ENCODE measurements around the gene RTN1.

Gene RTN1

DNA sequence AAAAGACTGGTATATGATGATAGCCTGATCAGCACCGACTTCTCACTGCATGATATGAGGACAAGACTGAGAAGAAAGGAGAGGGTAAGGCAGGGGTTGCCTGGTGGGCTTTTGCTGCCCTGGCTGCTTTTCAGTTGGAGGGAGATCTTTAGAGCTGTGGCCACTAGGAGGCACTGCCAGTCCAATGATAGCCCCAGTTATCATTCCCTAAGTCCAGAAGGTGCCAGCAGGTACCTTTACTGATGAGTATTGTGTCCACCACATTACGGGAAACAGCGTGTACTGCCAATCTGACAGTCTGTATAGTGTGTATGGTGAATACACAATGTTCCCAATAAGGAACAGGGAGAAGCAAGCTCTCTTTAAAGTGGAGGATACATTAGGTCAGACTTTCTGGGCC, 238.2 kb downstream of the RTN1 start:
- Histone ChIP-seq H3K4me3 (replicated peaks; ENCODE audit: low read depth, low read length) (no peak overlapping the region), H3K27me3 (replicated peaks; ENCODE audit: control insufficient read depth, insufficient read depth, low read length) (no peaks in the 10 kb centered on the region; the same call in 1 of the 2 replicates), H3K36me3 (ENCODE audit: control insufficient read depth, insufficient read depth, low read length) (no peaks in the 10 kb centered on the region)
- TF ChIP-seq, protein P1, sequence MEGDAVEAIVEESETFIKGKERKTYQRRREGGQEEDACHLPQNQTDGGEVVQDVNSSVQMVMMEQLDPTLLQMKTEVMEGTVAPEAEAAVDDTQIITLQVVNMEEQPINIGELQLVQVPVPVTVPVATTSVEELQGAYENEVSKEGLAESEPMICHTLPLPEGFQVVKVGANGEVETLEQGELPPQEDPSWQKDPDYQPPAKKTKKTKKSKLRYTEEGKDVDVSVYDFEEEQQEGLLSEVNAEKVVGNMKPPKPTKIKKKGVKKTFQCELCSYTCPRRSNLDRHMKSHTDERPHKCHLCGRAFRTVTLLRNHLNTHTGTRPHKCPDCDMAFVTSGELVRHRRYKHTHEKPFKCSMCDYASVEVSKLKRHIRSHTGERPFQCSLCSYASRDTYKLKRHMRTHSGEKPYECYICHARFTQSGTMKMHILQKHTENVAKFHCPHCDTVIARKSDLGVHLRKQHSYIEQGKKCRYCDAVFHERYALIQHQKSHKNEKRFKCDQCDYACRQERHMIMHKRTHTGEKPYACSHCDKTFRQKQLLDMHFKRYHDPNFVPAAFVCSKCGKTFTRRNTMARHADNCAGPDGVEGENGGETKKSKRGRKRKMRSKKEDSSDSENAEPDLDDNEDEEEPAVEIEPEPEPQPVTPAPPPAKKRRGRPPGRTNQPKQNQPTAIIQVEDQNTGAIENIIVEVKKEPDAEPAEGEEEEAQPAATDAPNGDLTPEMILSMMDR (IDR thresholded peaks at IDR 0.05; ENCODE audit: insufficient read depth, low read length, poor library complexity, severe bottlenecking): peak; percentile 74
- DNase-seq (ENCODE audit: extremely low read depth, insufficient read length): no peak

GRCh38 chr14:59631237-59631636, 239.3 kb downstream of the RTN1 start:
- no peaks in the 10 kb centered on the region; the same call in 1 of the 2 replicates for H3K27me3 ChIP-seq (replicated peaks; ENCODE audit: control insufficient read depth, insufficient read depth, low read length)
- no peak overlapping the region for H3K4me3 ChIP-seq (replicated peaks; ENCODE audit: low read depth, low read length)
- TF ChIP-seq, protein P1 (IDR thresholded peaks at IDR 0.05; ENCODE audit: insufficient read depth, low read length, poor library complexity, severe bottlenecking): peak; percentile 48

GRCh38 chr14:59630288-59630963, 240.2 kb downstream of the RTN1 start:
- Histone ChIP-seq H3K4me3 (replicated peaks; ENCODE audit: low read depth, low read length) (peak overlapping the region; percentile 2; the same call in 1 of the 2 replicates), H3K27me3 (replicated peaks; ENCODE audit: control insufficient read depth, insufficient read depth, low read length) (no peaks in the 10 kb centered on the region; the same call in 1 of the 2 replicates), H3K36me3 (ENCODE audit: control insufficient read depth, insufficient read depth, low read length) (no peaks in the 10 kb centered on the region)
- TF ChIP-seq, protein P1 (IDR thresholded peaks at IDR 0.05; ENCODE audit: insufficient read depth, low read length, poor library complexity, severe bottlenecking): no peak
- DNase-seq (ENCODE audit: extremely low read depth, insufficient read length): peak; percentile 8

More at GRCh38 chr14:59631237-59631636, 239.3 kb downstream of the RTN1 start:
- no peak for DNase-seq (ENCODE audit: extremely low read depth, insufficient read length)
- no peaks in the 10 kb centered on the region for H3K36me3 ChIP-seq (ENCODE audit: control insufficient read depth, insufficient read depth, low read length)

GRCh38 chr14:59629444-59630287, 240.9 kb downstream of the RTN1 start:
- H3K27me3 ChIP-seq (replicated peaks; ENCODE audit: control insufficient read depth, insufficient read depth, low read length): no peaks in the 10 kb centered on the region; the same call in 1 of the 2 replicates
- TF ChIP-seq, protein P1 (IDR thresholded peaks at IDR 0.05; ENCODE audit: insufficient read depth, low read length, poor library complexity, severe bottlenecking): no peak
- no peak for DNase-seq (ENCODE audit: extremely low read depth, insufficient read length)
- H3K36me3 ChIP-seq (ENCODE audit: control insufficient read depth, insufficient read depth, low read length): no peaks in the 10 kb centered on the region
- no peak overlapping the region for H3K4me3 ChIP-seq (replicated peaks; ENCODE audit: low read depth, low read length)

GRCh38 chr14:59627011-59627520, 243.5 kb downstream of the RTN1 start:
- H3K36me3 ChIP-seq (ENCODE audit: control insufficient read depth, insufficient read depth, low read length): no peaks in the 10 kb centered on the region
- no peaks in the 10 kb centered on the region; the same call in 1 of the 2 replicates for H3K27me3 ChIP-seq (replicated peaks; ENCODE audit: control insufficient read depth, insufficient read depth, low read length)
- TF ChIP-seq, protein P1 (IDR thresholded peaks at IDR 0.05; ENCODE audit: insufficient read depth, low read length, poor library complexity, severe bottlenecking): no peak
- DNase-seq (ENCODE audit: extremely low read depth, insufficient read length): no peak
- no peak overlapping the region for H3K4me3 ChIP-seq (replicated peaks; ENCODE audit: low read depth, low read length)

All from GM06990 (cell line).